Gastrocnemius medialis (tissue), 4 donors: ENCODE measurements around the gene ACSM4. TPM values are rescaled to one million over a fixed set of nuclear protein-coding genes. Genes with fewer than 3 reads are reported as not detected.
"Not testable (repeated sequence)": the region's sequence is repeated elsewhere in the genome, so short reads cannot be mapped to it uniquely, and the experiment has no call there.

Source experiments
- ATAC-seq, 2 donors: fragments of 150-250 bp; one replicate each; pipeline ENCODE4 v1.9.1; 2016
- DNase-seq, 2 donors: peaks; one replicate each; pipeline ENCODE4 v3.0.0-alpha.2; 2019
- H3K27ac ChIP-seq, 4 donors: fragments of 200-600 bp; sonication (generic); 1 replicate in 1 of 4; 2 replicates in 3 of 4; pipeline ENCODE4 v1.5.1; 2016 to 2018; ENCODE audit warnings: mild to moderate bottlenecking in 2 of 4, moderate library complexity in 1 of 4
- H3K27me3 ChIP-seq, 3 donors: fragments of 200-600 bp; sonication (generic) in 2 of 3; 1 replicate in 1 of 3; 2 replicates in 2 of 3; pipeline versions ENCODE4 v1.5.1 to v1.6.0; 2016 to 2019; ENCODE audit warnings: mild to moderate bottlenecking in 1 of 3, moderate library complexity in 1 of 3
- H3K36me3 ChIP-seq, 2 donors: fragments of 200-600 bp; sonication (generic) in 1 of 2; one replicate each; pipeline ENCODE4 v1.5.1; 2017 to 2018
- H3K4me1 ChIP-seq, 2 donors: fragments of 200-600 bp; sonication (generic) in 1 of 2; one replicate each; pipeline ENCODE4 v1.5.1; 2016 to 2017; ENCODE audit warnings: mild to moderate bottlenecking in 2 of 2
- H3K4me3 ChIP-seq, 4 donors: fragments of 200-600 bp; sonication (generic) in 3 of 4; 1 replicate in 1 of 4; 2 replicates in 3 of 4; pipeline ENCODE4 v1.5.1; 2016 to 2019; ENCODE audit warnings: mild to moderate bottlenecking in 2 of 4
- H3K9me3 ChIP-seq, 3 donors: fragments of 200-600 bp; sonication (generic) in 2 of 3; 1 replicate in 1 of 3; 2 replicates in 2 of 3; pipeline ENCODE4 v1.5.1; 2016 to 2019
- CTCF ChIP-seq, 5 experiments: fragments of 450-650 bp in 3 of 5; fragments of 200-600 bp in 2 of 5; sonication (generic) in 2 of 5; IDR thresholded peaks in 4 of 5; conservative IDR thresholded peaks in 1 of 5; 1 replicate in 4 of 5; 2 replicates in 1 of 5; pipeline ENCODE4 v1.5.1; 2016 to 2019; ENCODE audit warnings: antibody characterized with exemption in 5 of 5, mild to moderate bottlenecking in 3 of 5, moderate library complexity in 3 of 5
- POLR2A ChIP-seq, 2 donors: fragments of 450-650 bp; IDR thresholded peaks; one replicate each; pipeline ENCODE4 v1.6.1; 2017; ENCODE audit warnings: antibody characterized with exemption in 2 of 2, mild to moderate bottlenecking in 2 of 2, moderate library complexity in 2 of 2
- in situ Hi-C, 4 donors: fragments of 200-750 bp; cut with MboI; loops; one replicate each; pipeline versions ENCODE4 v1.15.0 to v1.8.0; 2017; ENCODE audit warnings: low sequenced_read_pairs in 4 of 4
- intact Hi-C: fragments of 100-400 bp; cut with DNase I; formaldehyde crosslinking; loops from one replicate; pipeline ENCODE4 v1.15.1; 2023; ENCODE audit warnings: low total_unique reads
- total RNA-seq, 4 donors: library from RNA; depleted of rRNA; stranded (reverse); fragments of >200 nt; gene quantifications; one replicate each; pipeline versions ENCODE4 v1.1.0 to v1.2.3, GENCODE V29; 2016

ACSM4 gene
- total RNA-seq, 4 donors from 2014 or later = not detected

- TF ChIP-seq CTCF (IDR thresholded peaks at IDR 0.05 in 4 of 5, conservative IDR thresholded peaks at IDR 0.05 in 1 of 5) (no peak), POLR2A (IDR thresholded peaks at IDR 0.05) (no peak)
- in situ Hi-C loops (no loop called here), intact Hi-C loops (no loop called here)
- Histone ChIP-seq H3K4me3 (no peak overlapping the region), H3K4me1 (no peaks in the 10 kb centered on the region), H3K27ac (no peak overlapping the region), H3K9me3 (no peaks in the 10 kb centered on the region), H3K27me3 (no peaks in the 10 kb centered on the region), H3K36me3 (no peaks in the 10 kb centered on the region)
- no peak for DNase-seq
- ATAC-seq = no peak
Observed at GRCh38 chr12:7271893-7272514, 31.9 kb upstream of the ACSM4 start.

- H3K27me3 ChIP-seq, intact Hi-C loops, H3K4me3 ChIP-seq, in situ Hi-C loops, H3K36me3 ChIP-seq, H3K9me3 ChIP-seq, H3K4me1 ChIP-seq, DNase-seq, ATAC-seq, H3K27ac ChIP-seq: not testable (repeated sequence)
Observed at GRCh38 chr12:7275482-7275881, 28.4 kb upstream of the ACSM4 start.

- no peak overlapping the region for H3K27ac ChIP-seq
- ATAC-seq (no peak), DNase-seq (no peak)
- no peaks in the 10 kb centered on the region for H3K27me3 ChIP-seq
- intact Hi-C loops (no loop called here), in situ Hi-C loops (no loop called here)
- H3K4me1 ChIP-seq = no peaks in the 10 kb centered on the region
- H3K9me3 ChIP-seq = no peaks in the 10 kb centered on the region
- H3K36me3 ChIP-seq = no peaks in the 10 kb centered on the region
- H3K4me3 ChIP-seq = no peak overlapping the region
- TF ChIP-seq POLR2A (IDR thresholded peaks at IDR 0.05) (no peak), CTCF (IDR thresholded peaks at IDR 0.05 in 4 of 5, conservative IDR thresholded peaks at IDR 0.05 in 1 of 5) (no peak)
Observed at GRCh38 chr12:7282844-7283243, 21.0 kb upstream of the ACSM4 start.

GRCh38 chr12:7289743-7290142, 14.1 kb upstream of the ACSM4 start:
- in situ Hi-C loops (no loop called here), intact Hi-C loops (no loop called here)
- Histone ChIP-seq H3K27ac (no peak overlapping the region), H3K36me3 (no peaks in the 10 kb centered on the region), H3K9me3 (no peaks in the 10 kb centered on the region), H3K4me3 (no peak overlapping the region), H3K4me1 (no peaks in the 10 kb centered on the region), H3K27me3 (no peaks in the 10 kb centered on the region)
- TF ChIP-seq POLR2A (IDR thresholded peaks at IDR 0.05) (no peak), CTCF (IDR thresholded peaks at IDR 0.05 in 4 of 5, conservative IDR thresholded peaks at IDR 0.05 in 1 of 5) (no peak)
- DNase-seq (no peak), ATAC-seq (no peak)

- ATAC-seq, DNase-seq, H3K4me3 ChIP-seq, H3K27ac ChIP-seq, H3K9me3 ChIP-seq, H3K4me1 ChIP-seq, intact Hi-C loops, H3K36me3 ChIP-seq, H3K27me3 ChIP-seq, in situ Hi-C loops: not testable (repeated sequence)
Observed at GRCh38 chr12:7290588-7290987, 13.3 kb upstream of the ACSM4 start.

GRCh38 chr12:7292300-7292699, 11.6 kb upstream of the ACSM4 start:
- H3K27me3 ChIP-seq = no peaks in the 10 kb centered on the region
- no peak overlapping the region for H3K4me3 ChIP-seq
- DNase-seq (no peak), ATAC-seq (no peak)
- no peaks in the 10 kb centered on the region for H3K36me3 ChIP-seq
- H3K4me1 ChIP-seq = no peaks in the 10 kb centered on the region
- no peaks in the 10 kb centered on the region for H3K9me3 ChIP-seq
- H3K27ac ChIP-seq = no peak overlapping the region
- TF ChIP-seq CTCF (IDR thresholded peaks at IDR 0.05 in 4 of 5, conservative IDR thresholded peaks at IDR 0.05 in 1 of 5) (no peak), POLR2A (IDR thresholded peaks at IDR 0.05) (no peak)
- in situ Hi-C loops = no loop called here
- intact Hi-C loops = no loop called here
